OCI-LY3 (cell line): ENCODE results near the gene CCDC90B.
"Not testable (repeated sequence)": the region's sequence is repeated elsewhere in the genome, so short reads cannot be mapped to it uniquely, and the experiment has no call there.

Source experiments
- H2AFZ ChIP-seq: fragments of 200-600, 300-600 bp; shearing (Covaris generic); 2 replicates; pipeline ENCODE4 v1.6.0; 2014; ENCODE audit warnings: antibody characterized with exemption, low read depth, low read length
- H3K27ac ChIP-seq: fragments of 200-600, 300-600 bp; sonication (generic); 2 replicates; pipeline ENCODE4 v1.5.1; 2014; ENCODE audit warnings: mild to moderate bottlenecking, low read length, moderate library complexity, mixed read lengths
- H3K27me3 ChIP-seq: fragments of 200-600, 300-600 bp; sonication (generic); 2 replicates; pipeline ENCODE4 v1.6.1; 2014; ENCODE audit warnings: low read depth, low read length, mixed read lengths
- H3K36me3 ChIP-seq: fragments of 200-600, 300-600 bp; sonication (generic); replicated peaks from 2 replicates; pipeline ENCODE3; 2014; ENCODE audit warnings: low read depth, low read length, mixed read lengths
- H3K4me1 ChIP-seq: fragments of 300-600, 200-600 bp; sonication (generic); 2 replicates; pipeline ENCODE4 v1.6.1; 2014; ENCODE audit warnings: low read length, mixed read lengths
- H3K4me2 ChIP-seq: fragments of 200-600, 300-600 bp; sonication (generic); 2 replicates; pipeline ENCODE4 v1.6.1; 2014; ENCODE audit warnings: low read length, mixed read lengths
- H3K4me3 ChIP-seq: fragments of 300-600, 200-600 bp; sonication (generic); 2 replicates; pipeline ENCODE4 v1.5.1; 2014; ENCODE audit warnings: antibody characterized with exemption, mild to moderate bottlenecking, low read length, moderate library complexity
- H3K79me2 ChIP-seq: fragments of 300-600, 200-600 bp; shearing (Covaris generic); 2 replicates; pipeline ENCODE4 v1.6.1; 2014; ENCODE audit warnings: mild to moderate bottlenecking, low read length, mixed read lengths
- H3K9ac ChIP-seq: fragments of 300-600, 200-600 bp; shearing (Covaris generic); 2 replicates; pipeline ENCODE4 v1.6.0; 2014; ENCODE audit warnings: mild to moderate bottlenecking, low read length, moderate library complexity
- H3K9me3 ChIP-seq: fragments of 200-600, 300-600 bp; shearing (Covaris generic); 2 replicates; pipeline ENCODE4 v1.6.1; 2014; ENCODE audit warnings: low read length, mixed read lengths; ENCODE audit not compliant: insufficient read depth
- H4K20me1 ChIP-seq: fragments of 200-600, 300-600 bp; sonication (generic); 2 replicates; pipeline ENCODE4 v1.6.1; 2016; ENCODE audit warnings: low read length, mixed read lengths; ENCODE audit not compliant: insufficient read depth
- CTCF ChIP-seq: fragments of 200-600, 300-600 bp; sonication (generic); IDR thresholded peaks from 2 replicates; pipeline ENCODE4 v1.5.1; 2014; ENCODE audit warnings: antibody characterized with exemption, low read length, low read depth
- EZH2phosphoT487 ChIP-seq: fragments of 200-600 bp; shearing (Covaris generic); IDR thresholded peaks from 2 replicates; pipeline ENCODE4 v1.6.1; 2018; ENCODE audit warnings: antibody characterized with exemption, mixed run types, low read depth

CCDC90B gene

GRCh38 chr11:83319346-83319745 lies 33.2 kb upstream of the CCDC90B start:
- H3K27me3 ChIP-seq = peaks cover 32% of the 10 kb centered on the region; the same call in 1 of the 2 replicates
- no peak overlapping the region for H3K9ac ChIP-seq
- no peaks in the 10 kb centered on the region for H3K4me1 ChIP-seq
- TF ChIP-seq EZH2phosphoT487 = no peak
- TF ChIP-seq CTCF = no peak
- no peaks in the 10 kb centered on the region for H4K20me1 ChIP-seq
- H3K4me2 ChIP-seq = no peak overlapping the region
- no peaks in the 10 kb centered on the region for H3K79me2 ChIP-seq
- H3K4me3 ChIP-seq = no peak overlapping the region
- H3K36me3 ChIP-seq = no peaks in the 10 kb centered on the region
- no peaks in the 10 kb centered on the region for H3K9me3 ChIP-seq
- no peak overlapping the region for H2AFZ ChIP-seq
- H3K27ac ChIP-seq = no peak overlapping the region

GRCh38 chr11:83318931-83319330 lies 32.8 kb upstream of the CCDC90B start:
- Histone ChIP-seq H3K4me2 (no peak overlapping the region), H3K4me1 (no peaks in the 10 kb centered on the region), H2AFZ (no peak overlapping the region), H3K4me3 (no peak overlapping the region), H3K27me3 (peaks cover 29% of the 10 kb centered on the region; the same call in 1 of the 2 replicates), H3K27ac (no peak overlapping the region), H3K79me2 (no peaks in the 10 kb centered on the region), H4K20me1 (no peaks in the 10 kb centered on the region), H3K9ac (no peak overlapping the region), H3K9me3 (no peaks in the 10 kb centered on the region), H3K36me3 (no peaks in the 10 kb centered on the region)
- TF ChIP-seq EZH2phosphoT487 (no peak), CTCF (no peak)

GRCh38 chr11:83317757-83318690 lies 31.9 kb upstream of the CCDC90B start:
- H3K27me3 ChIP-seq = peaks cover 32% of the 10 kb centered on the region
- H3K4me2 ChIP-seq = no peak overlapping the region
- no peak overlapping the region for H3K4me3 ChIP-seq
- no peaks in the 10 kb centered on the region for H3K79me2 ChIP-seq
- no peaks in the 10 kb centered on the region for H4K20me1 ChIP-seq
- no peaks in the 10 kb centered on the region for H3K36me3 ChIP-seq
- H3K27ac ChIP-seq = no peak overlapping the region
- H3K9me3 ChIP-seq = no peaks in the 10 kb centered on the region
- no peak overlapping the region for H3K9ac ChIP-seq
- no peak for TF ChIP-seq EZH2phosphoT487
- no peak for TF ChIP-seq CTCF
- no peak overlapping the region for H2AFZ ChIP-seq
- no peaks in the 10 kb centered on the region for H3K4me1 ChIP-seq

GRCh38 chr11:83316897-83317268 lies 30.7 kb upstream of the CCDC90B start:
- not testable (repeated sequence) for H3K9ac ChIP-seq, H3K79me2 ChIP-seq, H3K36me3 ChIP-seq, H3K4me1 ChIP-seq, H3K4me3 ChIP-seq, H3K9me3 ChIP-seq, H2AFZ ChIP-seq, H3K4me2 ChIP-seq, H3K27ac ChIP-seq, H4K20me1 ChIP-seq
- peaks cover 30% of the 10 kb centered on the region for H3K27me3 ChIP-seq

- not testable (repeated sequence) for H3K4me3 ChIP-seq, H3K9ac ChIP-seq
Measured at GRCh38 chr11:83316143-83316896, 30.2 kb upstream of the CCDC90B start.

More at GRCh38 chr11:83316143-83316896, 30.2 kb upstream of the CCDC90B start:
- not testable (repeated sequence) for H3K9me3 ChIP-seq, H4K20me1 ChIP-seq, H3K4me1 ChIP-seq, H3K79me2 ChIP-seq, H3K4me2 ChIP-seq, H3K27ac ChIP-seq, H2AFZ ChIP-seq, H3K36me3 ChIP-seq
- peaks cover 24% of the 10 kb centered on the region for H3K27me3 ChIP-seq
